ENCODE data around the gene IL1RAPL1. TPM values are rescaled to one million over a fixed set of nuclear protein-coding genes. Genes with fewer than 3 reads are reported as not detected.

IL1RAPL1 gene
- total RNA-seq, result not detected

DNA sequence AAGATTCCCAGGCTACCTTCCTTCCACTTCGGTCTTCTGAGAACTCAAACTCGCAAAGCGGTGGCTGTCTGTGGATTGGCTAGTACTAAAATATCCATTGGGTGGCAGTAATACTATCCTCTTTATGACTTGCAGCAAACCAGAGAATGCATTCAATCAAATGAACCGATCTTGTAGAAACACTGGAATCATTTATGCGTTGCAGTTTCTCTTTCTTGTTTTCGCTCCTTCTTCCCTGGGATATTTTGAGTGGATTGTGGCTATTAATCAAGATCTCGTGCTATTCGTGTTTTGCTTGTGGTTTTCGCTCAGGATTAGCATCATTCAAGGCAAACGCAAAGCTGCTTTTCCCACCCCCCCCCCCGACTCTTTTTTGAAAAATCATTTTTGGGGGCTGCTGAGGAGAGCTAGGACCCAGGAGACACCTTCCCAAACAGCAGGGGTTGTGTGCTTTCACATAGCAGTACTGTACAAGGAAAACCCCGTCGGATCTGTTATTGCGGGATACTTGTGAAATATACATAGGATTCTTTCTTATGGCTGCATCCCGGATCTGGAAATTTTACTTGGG is at the start of gene IL1RAPL1:
IL1RAPL1 (plus strand) TSS at position 466 of the 571 bp plus-strand sequence.
- Mint-ChIP-seq H3K4me3 (no peak within 1 kb of the TSS), H3K9me3 (no peaks in the 10 kb centered on the region), H3K27me3 (ENCODE audit: low read depth) (peaks cover 4% of the 10 kb centered on the region), H3K36me3 (ENCODE audit: low read depth) (no peaks in the 10 kb centered on the region), H3K4me1 (ENCODE audit: low read depth) (no peaks in the 10 kb centered on the region), H3K27ac (no peak within 1 kb of the TSS)
- no peak for DNase-seq
- CTCF ChIA-PET, result no interaction called here
- intact Hi-C loops (cut with micrococcal nuclease), result no loop called here

DNA sequence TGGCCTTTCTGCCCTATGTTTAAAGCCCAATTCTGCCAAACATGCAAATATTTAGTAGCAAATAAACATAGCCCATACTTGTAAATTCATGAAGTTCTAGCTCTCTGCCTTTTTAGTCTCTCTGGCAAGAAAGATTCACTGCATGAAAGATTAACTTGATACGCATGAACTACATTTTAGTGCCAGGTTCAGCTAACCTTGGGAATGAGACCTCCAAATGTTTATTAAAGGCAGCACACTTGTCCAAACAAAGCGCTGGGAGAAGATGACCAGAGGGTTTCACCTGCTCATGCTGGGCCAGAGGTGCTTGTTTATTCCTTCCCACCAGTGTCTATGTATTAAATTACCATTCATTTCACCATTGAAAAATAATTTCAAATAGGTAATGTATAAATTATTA is 44.5 kb upstream of the IL1RAPL1 start:
- CTCF ChIA-PET, result no interaction called here
- intact Hi-C loops (cut with micrococcal nuclease), result no loop called here
- no peak for DNase-seq
- Mint-ChIP-seq H3K27me3 (ENCODE audit: low read depth) (no peaks in the 10 kb centered on the region), H3K36me3 (ENCODE audit: low read depth) (no peaks in the 10 kb centered on the region), H3K4me1 (ENCODE audit: low read depth) (no peaks in the 10 kb centered on the region), H3K27ac (no peak overlapping the region), H3K9me3 (no peaks in the 10 kb centered on the region), H3K4me3 (no peak overlapping the region)

GRCh38 chrX:28549838-28550237 is 37.4 kb upstream of the IL1RAPL1 start:
- H3K4me1 Mint-ChIP-seq (ENCODE audit: low read depth), result no peaks in the 10 kb centered on the region
- H3K9me3 Mint-ChIP-seq, result no peaks in the 10 kb centered on the region
- intact Hi-C loops (cut with micrococcal nuclease), result no loop called here
- H3K27me3 Mint-ChIP-seq (ENCODE audit: low read depth), result no peaks in the 10 kb centered on the region
- no peak overlapping the region for H3K4me3 Mint-ChIP-seq
- no peaks in the 10 kb centered on the region for H3K36me3 Mint-ChIP-seq (ENCODE audit: low read depth)
- CTCF ChIA-PET, result no interaction called here
- no peak overlapping the region for H3K27ac Mint-ChIP-seq
- no peak for DNase-seq

DNA sequence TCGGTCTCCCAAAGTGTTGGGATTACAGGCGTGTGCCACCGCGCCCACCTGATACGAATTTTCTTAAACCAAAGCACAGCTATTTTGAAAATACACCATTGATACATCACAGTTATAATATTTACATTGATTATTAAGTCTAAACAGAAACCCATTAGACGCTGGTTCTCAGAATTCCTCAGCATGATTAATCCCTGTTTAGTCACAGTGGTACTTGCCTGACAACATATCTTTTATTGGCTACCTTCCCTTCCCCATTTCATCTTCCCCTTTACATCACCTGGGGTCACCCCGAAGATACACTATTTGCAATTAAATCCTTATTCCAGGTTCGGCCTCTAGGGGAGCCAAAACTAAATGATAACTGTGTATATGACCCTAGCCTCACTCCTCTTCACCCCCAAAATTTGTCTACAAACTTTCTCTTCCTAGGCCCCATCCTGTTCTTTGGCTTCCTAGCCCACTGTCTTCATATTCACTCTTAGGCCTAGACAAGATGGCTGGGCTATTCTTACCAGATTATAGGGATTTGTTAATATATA is 36.8 kb upstream of the IL1RAPL1 start:
- no peak for DNase-seq

DNA sequence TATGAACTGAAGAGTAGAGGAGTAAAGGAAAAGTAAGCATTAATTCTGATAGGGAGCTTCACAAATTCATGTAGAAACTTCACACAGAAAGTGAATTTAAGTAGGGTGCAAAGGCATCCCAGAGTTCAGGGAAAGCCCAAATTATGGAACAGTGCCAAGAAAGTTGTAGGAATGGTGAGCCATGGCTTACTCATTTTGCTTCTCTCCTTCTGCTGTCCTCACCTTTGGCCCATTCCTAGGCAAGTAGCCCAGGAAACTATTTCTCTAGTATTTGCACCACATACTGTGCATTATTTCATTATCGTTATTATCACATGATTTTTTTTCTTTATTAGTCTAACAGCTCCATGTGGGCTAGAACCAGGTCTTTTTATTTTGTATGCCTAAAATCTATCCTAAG is 34.9 kb upstream of the IL1RAPL1 start:
- Mint-ChIP-seq H3K27ac (no peak overlapping the region), H3K4me3 (no peak overlapping the region), H3K4me1 (ENCODE audit: low read depth) (no peaks in the 10 kb centered on the region), H3K27me3 (ENCODE audit: low read depth) (no peaks in the 10 kb centered on the region), H3K36me3 (ENCODE audit: low read depth) (no peaks in the 10 kb centered on the region), H3K9me3 (peaks cover 2% of the 10 kb centered on the region)
- CTCF ChIA-PET, result no interaction called here
- intact Hi-C loops (cut with micrococcal nuclease), result no loop called here
- no peak for DNase-seq

More for the DNA sequence above, 36.8 kb upstream of the IL1RAPL1 start:
- Mint-ChIP-seq H3K27me3 (ENCODE audit: low read depth) (no peaks in the 10 kb centered on the region), H3K9me3 (no peaks in the 10 kb centered on the region), H3K27ac (no peak overlapping the region), H3K4me1 (ENCODE audit: low read depth) (no peaks in the 10 kb centered on the region), H3K36me3 (ENCODE audit: low read depth) (no peaks in the 10 kb centered on the region), H3K4me3 (no peak overlapping the region)
- CTCF ChIA-PET, result no interaction called here
- intact Hi-C loops (cut with micrococcal nuclease), result no loop called here

DNA sequence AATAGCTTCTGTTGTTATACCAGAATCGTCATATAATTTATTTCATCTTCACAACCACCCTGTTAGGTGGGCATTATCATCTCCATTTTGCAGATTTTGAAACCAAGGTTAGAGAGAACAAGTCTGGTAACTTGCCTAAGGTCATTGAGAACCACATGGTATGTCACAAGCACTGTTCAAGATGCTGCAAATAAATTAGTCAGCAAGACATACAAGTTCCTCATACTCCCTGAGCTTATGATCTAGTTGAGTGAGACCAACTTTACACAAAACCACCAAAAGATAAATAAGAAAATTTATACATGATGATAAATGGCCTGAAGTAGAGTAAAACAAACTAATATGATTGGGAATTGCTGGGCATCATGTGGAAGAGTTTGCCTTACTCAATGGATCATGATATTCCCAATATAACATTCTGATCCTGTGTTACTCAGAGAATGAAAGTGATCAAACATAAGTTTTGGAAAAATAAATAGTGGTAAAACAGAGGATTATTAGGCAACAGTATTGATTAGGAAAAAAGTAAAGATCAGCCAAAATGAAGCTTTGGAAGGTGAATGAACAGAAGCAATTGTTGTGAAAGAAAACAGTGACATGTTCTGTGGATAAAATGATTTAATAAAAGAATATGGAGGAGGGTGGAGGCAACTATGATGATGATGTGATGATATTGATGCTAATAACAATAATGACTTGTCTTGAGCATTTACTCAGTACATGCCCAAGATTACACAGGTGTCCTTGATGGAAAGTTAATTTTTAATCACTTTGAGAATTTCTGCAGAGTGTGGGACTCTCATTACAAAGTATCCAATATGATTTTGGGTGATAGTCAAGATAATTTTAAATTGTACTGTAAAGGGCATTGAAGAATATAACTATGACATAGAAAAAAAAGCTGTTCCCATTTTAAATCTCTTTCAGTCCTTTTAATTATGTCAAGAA is 34.1 kb upstream of the IL1RAPL1 start:
- DNase-seq, result no peak
- Mint-ChIP-seq H3K4me1 (ENCODE audit: low read depth) (no peaks in the 10 kb centered on the region), H3K4me3 (no peak overlapping the region), H3K27me3 (ENCODE audit: low read depth) (no peaks in the 10 kb centered on the region), H3K9me3 (peaks cover 4% of the 10 kb centered on the region), H3K36me3 (ENCODE audit: low read depth) (no peaks in the 10 kb centered on the region), H3K27ac (no peak overlapping the region)
- intact Hi-C loops (cut with micrococcal nuclease), result no loop called here
- CTCF ChIA-PET, result no interaction called here

DNA sequence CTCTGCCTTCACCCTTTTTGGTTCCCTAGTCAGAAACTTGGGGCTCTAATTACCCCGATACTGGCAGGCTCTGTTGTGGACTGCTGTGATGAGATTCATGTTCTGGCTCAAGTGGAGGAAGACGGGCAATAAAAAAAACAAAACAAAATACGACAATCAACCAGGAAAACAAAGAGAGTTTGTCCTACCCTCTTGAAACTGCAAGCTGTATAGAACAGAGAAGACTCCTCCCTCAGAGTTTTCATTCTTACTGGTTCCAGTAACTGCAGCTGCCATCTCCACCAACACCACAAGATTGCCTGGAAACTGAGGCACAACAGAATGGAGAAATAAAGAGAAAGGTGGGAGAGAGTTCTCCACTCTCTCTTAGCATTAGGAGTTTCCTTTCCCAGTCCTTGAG is 11.1 kb upstream of the IL1RAPL1 start:
- Mint-ChIP-seq H3K4me3 (no peak overlapping the region), H3K36me3 (ENCODE audit: low read depth) (no peaks in the 10 kb centered on the region)
- DNase-seq, result no peak

DNA sequence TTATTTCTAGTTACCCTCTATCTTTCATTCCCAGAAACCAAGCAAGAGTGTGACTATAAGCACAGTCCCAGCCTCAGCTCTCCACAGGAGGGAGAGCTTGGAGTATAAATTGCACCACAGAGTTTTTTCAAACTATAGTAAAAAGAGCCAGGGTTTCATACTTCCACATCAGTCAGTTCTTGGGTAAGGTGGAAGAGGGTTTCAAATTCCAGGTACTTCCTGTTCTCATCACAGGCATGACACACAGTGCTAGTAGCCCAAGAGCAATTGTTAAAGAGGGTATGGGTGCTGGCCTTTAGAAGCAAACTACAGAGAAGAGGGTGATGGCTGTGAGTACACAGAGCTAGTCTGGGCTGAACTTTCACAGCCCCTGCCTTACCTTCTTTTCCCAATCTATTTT is 5.7 kb upstream of the IL1RAPL1 start:
- Mint-ChIP-seq H3K4me1 (ENCODE audit: low read depth) (no peaks in the 10 kb centered on the region), H3K27me3 (ENCODE audit: low read depth) (peaks cover 4% of the 10 kb centered on the region), H3K9me3 (no peaks in the 10 kb centered on the region), H3K4me3 (no peak overlapping the region), H3K27ac (no peak overlapping the region), H3K36me3 (ENCODE audit: low read depth) (no peaks in the 10 kb centered on the region)
- DNase-seq, result no peak
- intact Hi-C loops (cut with micrococcal nuclease), result no loop called here
- CTCF ChIA-PET, result interaction anchor here (0.6 kb wide), 1 partner anchor 428 kb away, joined by 3 read pairs; no protein-coding TSS in a partner anchor

More for the DNA sequence above, 11.1 kb upstream of the IL1RAPL1 start:
- H3K4me1 Mint-ChIP-seq (ENCODE audit: low read depth), result no peaks in the 10 kb centered on the region
- H3K27me3 Mint-ChIP-seq (ENCODE audit: low read depth), result no peaks in the 10 kb centered on the region
- H3K27ac Mint-ChIP-seq, result no peak overlapping the region
- CTCF ChIA-PET, result no interaction called here
- intact Hi-C loops (cut with micrococcal nuclease), result no loop called here
- peaks cover 1% of the 10 kb centered on the region for H3K9me3 Mint-ChIP-seq

- Mint-ChIP-seq H3K36me3 (ENCODE audit: low read depth) (no peaks in the 10 kb centered on the region), H3K4me3 (no peak overlapping the region), H3K27ac (no peak overlapping the region), H3K27me3 (ENCODE audit: low read depth) (peaks cover 4% of the 10 kb centered on the region), H3K4me1 (ENCODE audit: low read depth) (no peaks in the 10 kb centered on the region), H3K9me3 (no peaks in the 10 kb centered on the region)
- DNase-seq, result no peak
- CTCF ChIA-PET, result no interaction called here
- intact Hi-C loops (cut with micrococcal nuclease), result no loop called here
Observed at GRCh38 chrX:28582511-28582910, 4.7 kb upstream of the IL1RAPL1 start.

DNA sequence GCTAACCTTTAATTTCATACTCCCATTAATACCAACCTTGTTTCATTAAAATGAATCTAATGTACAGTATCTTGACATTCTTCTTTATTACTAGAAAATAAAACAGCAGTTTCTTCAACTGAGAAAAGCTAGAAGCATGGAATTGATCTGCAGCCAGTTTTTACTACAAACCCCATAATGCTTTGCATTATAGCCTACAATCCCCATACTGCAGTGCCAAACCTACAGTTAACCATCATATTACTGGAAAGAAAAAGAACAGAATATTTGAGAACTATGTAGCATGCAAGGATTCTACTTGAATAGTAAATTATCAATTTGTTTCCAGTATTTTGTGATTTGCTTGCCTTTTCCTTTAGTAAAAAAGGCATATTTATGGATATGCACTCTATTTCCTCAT is 3.2 kb upstream of the IL1RAPL1 start:
- DNase-seq, result no peak
- Mint-ChIP-seq H3K27ac (no peak overlapping the region), H3K36me3 (ENCODE audit: low read depth) (no peaks in the 10 kb centered on the region), H3K4me3 (no peak overlapping the region), H3K9me3 (no peaks in the 10 kb centered on the region), H3K27me3 (ENCODE audit: low read depth) (peaks cover 4% of the 10 kb centered on the region), H3K4me1 (ENCODE audit: low read depth) (no peaks in the 10 kb centered on the region)
- CTCF ChIA-PET, result no interaction called here
- intact Hi-C loops (cut with micrococcal nuclease), result no loop called here

GRCh38 chrX:28585767-28586166 is 1.5 kb upstream of the IL1RAPL1 start:
- no peaks in the 10 kb centered on the region for H3K4me1 Mint-ChIP-seq (ENCODE audit: low read depth)
- CTCF ChIA-PET, result no interaction called here
- no peak overlapping the region for H3K4me3 Mint-ChIP-seq
- peaks cover 4% of the 10 kb centered on the region for H3K27me3 Mint-ChIP-seq (ENCODE audit: low read depth)
- no peaks in the 10 kb centered on the region for H3K9me3 Mint-ChIP-seq
- intact Hi-C loops (cut with micrococcal nuclease), result no loop called here
- H3K27ac Mint-ChIP-seq, result no peak overlapping the region
- DNase-seq, result no peak
- H3K36me3 Mint-ChIP-seq (ENCODE audit: low read depth), result no peaks in the 10 kb centered on the region

- Mint-ChIP-seq H3K4me3 (no peak overlapping the region), H3K27me3 (ENCODE audit: low read depth) (peaks cover 4% of the 10 kb centered on the region), H3K36me3 (ENCODE audit: low read depth) (no peaks in the 10 kb centered on the region), H3K27ac (no peak overlapping the region), H3K4me1 (ENCODE audit: low read depth) (no peaks in the 10 kb centered on the region), H3K9me3 (no peaks in the 10 kb centered on the region)
- intact Hi-C loops (cut with micrococcal nuclease), result no loop called here
- CTCF ChIA-PET, result no interaction called here
- no peak for DNase-seq
Observed at GRCh38 chrX:28586286-28586685, 960 bp upstream of the IL1RAPL1 start.

DNA sequence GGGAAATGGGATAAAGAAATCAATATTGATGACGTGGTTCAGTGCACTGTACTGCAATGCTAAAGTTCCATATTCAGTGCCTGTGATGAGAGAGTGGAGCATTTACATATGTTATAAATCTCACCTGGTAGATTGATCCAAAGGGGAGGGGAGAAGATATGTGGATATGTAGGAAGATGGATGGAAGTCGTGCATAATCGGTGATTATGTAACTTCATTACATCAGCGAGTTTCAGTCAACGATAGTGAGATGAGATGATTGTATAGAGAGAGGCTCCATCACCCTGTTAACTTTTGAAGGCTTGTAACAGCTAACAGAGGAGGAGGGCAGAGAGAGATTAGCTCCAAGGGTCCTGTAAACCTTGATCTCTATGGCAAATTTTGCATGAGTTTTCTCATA is 1.8 kb downstream of the IL1RAPL1 start:
- CTCF ChIA-PET, result no interaction called here

More for the DNA sequence above, 1.8 kb downstream of the IL1RAPL1 start:
- H3K27me3 Mint-ChIP-seq (ENCODE audit: low read depth), result peaks cover 4% of the 10 kb centered on the region
- no peaks in the 10 kb centered on the region for H3K9me3 Mint-ChIP-seq
- intact Hi-C loops (cut with micrococcal nuclease), result no loop called here
- no peak overlapping the region for H3K27ac Mint-ChIP-seq
- H3K4me1 Mint-ChIP-seq (ENCODE audit: low read depth), result no peaks in the 10 kb centered on the region
- no peak for DNase-seq
- no peaks in the 10 kb centered on the region for H3K36me3 Mint-ChIP-seq (ENCODE audit: low read depth)
- no peak overlapping the region for H3K4me3 Mint-ChIP-seq
